Hematopoietic multipotent progenitor cell treated with erythropoietin and hydrocortisone succinate and interleukin-3 and kit ligand, for 8 days (in vitro differentiated cells): ENCODE data around the gene ZNF467.

ENCODE experiments used
- DNase-seq: peaks from one replicate; pipeline ENCODE4 v3.0.0-alpha.2; 2015

ZNF467 gene

DNA sequence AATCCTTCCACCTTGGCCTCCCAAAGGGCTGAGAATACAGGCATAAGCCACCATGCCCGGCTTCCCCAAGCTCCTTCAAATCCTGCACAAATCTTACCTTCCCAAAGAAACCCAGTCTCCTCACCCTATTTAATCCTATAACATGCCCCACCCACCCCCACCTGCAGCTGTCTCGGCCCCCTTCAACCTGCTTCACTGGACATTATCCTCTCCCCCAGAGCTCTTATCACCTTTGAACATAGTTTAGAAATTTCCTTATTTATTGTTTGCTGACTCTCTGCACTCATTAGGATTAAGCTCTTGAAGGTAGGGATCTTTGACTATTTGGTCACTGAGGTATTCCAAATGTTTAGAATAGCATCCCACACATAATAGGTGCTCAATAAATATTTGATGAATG, 3.5 kb downstream of the ZNF467 start:
- no peak for DNase-seq

- DNase-seq, result no peak
These were observed 4.5 kb downstream of the ZNF467 start for GRCh38 chr7:149768931-149769330.

DNA sequence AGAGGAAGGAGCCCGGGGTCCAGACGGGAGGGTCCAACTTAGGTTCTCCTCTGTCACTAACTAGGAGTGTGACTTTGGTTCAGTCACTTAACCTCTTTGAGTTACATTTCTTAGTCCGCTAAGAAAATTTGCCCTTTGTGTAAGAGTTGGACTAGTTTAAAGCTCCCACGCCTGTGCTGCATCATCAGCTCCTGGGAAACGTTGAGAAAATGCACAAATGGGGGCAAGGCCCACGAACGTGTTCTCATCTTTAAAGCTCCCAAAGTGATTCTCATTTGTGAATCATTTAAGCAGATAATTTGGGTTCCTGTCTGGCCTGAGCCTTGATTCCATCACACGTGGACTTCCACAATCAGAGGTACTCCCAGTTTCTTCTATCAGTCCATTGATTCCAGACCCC, 6.3 kb downstream of the ZNF467 start:
- DNase-seq, result no peak

DNA sequence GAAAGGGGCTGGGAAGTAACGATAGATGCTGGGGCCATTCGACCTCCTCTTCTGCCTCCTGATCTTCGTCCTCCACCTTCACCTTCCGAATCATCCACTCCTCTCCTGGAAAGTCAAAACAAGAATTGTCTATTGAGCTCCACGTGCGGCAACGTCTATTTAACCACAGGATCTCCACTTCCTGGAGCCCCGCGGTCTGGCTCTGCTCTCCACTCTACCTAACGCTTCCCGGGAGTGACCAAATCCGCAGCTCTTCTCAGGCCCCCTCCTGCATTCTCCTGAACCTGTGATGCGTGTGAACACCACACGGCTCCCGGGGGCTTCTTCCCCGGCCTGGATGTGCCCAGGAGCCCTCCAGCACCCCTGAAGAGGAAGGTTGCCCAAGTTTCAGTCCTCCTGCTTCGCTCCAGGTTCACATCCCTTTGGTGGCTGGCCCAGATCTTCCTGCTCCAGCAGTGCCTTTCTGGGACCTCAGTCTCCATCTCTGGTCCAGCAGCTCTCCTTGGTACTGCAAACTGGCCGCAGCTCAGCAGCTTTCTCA, 7.2 kb downstream of the ZNF467 start:
- DNase-seq, result no peak

DNA sequence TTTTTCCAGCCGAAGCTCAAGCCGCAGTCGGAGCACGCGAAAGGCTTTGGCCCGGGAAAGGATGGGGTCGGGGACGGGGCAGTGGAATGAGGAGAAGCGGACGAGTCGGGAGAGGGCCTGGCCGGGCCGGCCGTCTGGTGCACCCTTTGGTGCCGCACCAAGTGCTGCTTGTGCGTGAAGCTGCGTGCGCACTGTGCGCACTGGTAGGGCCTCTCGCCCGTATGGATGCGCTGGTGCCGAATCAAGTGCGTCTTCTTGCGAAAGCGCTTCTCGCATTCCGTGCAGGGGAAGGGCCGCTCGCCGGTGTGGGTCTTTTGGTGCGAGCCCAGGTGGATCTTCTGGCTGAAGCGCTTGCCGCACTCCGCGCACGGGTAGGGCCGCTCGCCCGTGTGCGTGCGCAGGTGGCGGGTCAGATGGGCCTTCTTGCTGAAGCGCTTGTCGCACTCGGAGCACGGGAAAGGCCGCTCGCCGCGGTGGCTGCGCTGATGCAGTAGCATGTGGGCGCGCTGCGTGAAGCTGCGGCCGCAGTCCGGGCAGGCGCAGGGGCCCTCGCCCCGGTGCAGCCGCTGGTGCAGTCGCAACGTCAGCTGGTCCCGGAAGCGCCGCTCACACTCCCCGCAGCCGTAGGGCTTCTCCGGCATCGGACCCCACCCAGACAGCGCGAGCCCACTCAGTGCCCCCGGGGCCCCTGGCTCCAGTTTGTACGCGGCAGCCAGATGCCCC, 7.8 kb downstream of the ZNF467 start:
- no peak for DNase-seq

- no peak for DNase-seq
These were observed 8.6 kb downstream of the ZNF467 start for GRCh38 chr7:149764481-149765398.

- DNase-seq, result no peak
These were observed 9.7 kb downstream of the ZNF467 start for GRCh38 chr7:149763563-149764240.

GRCh38 chr7:149762610-149763009, 10.8 kb downstream of the ZNF467 start:
- no peak for DNase-seq

DNA sequence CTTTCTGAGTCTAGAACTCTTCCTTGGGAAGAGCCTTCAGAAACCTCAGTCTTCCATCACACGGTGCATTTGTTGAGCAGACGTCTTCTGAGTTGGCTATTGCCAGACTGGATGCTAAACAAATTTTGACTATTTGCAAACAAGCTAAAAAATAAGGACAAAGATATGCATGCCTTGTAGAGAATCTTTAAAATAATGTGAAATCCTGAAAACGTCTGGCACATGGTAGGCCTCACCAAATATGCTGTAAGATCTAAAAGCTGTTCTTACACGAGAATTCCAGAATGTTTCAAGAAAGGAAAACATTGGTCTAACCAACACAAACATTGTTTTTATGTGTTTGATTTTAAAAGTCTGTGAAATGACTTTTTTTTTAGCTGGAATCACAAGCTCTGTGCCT, 11.3 kb downstream of the ZNF467 start:
- DNase-seq, result no peak

DNA sequence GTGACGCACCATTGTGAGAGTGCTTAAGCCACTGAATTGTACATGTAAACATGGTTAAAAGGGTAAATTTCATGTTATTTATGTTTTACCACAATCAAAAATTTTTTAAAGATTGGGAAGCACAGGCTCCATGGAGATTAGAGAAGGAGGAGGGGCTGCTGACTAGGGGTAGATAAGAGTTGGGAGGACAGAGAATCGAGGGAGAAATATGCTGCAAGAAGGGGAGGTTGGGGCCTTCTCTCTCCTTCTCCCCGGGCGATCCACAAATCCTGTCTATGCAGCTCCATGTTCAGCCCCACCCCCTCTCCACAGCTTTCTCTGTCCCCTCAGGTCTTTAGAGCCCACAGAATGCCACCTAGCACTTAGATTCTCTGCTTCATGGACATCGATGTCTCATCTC, 12.1 kb downstream of the ZNF467 start:
- no peak for DNase-seq

GRCh38 chr7:149760538-149760937, 12.8 kb downstream of the ZNF467 start:
- DNase-seq, result peak; percentile 24

DNA sequence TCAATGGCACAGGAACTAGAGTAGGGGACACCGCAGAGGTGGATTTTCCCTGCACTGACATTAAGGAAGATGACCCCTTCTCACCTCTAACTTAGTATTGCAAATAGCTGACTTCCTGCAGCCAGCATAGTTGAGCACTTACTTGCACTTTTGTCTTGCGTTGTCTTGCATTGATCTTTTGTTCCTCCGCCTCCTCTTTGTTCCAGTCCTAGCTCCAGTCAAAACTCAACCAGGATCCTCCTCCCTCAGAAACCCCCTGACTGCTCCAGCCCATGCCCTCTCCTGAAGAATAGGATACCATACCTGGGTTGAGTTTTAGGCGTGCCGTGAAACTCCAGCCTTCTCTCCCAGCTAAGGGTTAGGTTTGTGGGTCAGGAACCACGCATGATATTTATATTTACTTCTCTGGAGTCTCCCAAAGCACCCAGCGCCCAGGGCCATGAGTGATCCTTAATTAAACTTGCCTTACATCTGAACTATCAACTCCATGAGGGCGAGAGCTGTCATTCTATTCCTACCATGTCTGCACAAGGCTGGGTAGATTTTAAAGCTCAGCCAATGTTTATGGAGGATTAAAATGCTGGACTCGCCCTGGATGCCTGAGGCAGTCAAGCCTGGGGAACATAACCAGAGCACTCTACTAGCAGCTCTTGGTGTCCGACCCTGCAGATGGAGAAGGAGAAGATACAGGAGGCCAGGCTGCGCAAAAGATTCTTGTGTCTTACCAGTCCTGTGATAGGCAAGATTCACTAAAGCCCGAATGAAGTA, 14.1 kb downstream of the ZNF467 start:
- DNase-seq, result no peak

GRCh38 chr7:149753375-149754233, 19.8 kb downstream of the ZNF467 start:
- DNase-seq, result no peak

- no peak for DNase-seq
These were observed 20.7 kb downstream of the ZNF467 start for GRCh38 chr7:149752646-149753045.

DNA sequence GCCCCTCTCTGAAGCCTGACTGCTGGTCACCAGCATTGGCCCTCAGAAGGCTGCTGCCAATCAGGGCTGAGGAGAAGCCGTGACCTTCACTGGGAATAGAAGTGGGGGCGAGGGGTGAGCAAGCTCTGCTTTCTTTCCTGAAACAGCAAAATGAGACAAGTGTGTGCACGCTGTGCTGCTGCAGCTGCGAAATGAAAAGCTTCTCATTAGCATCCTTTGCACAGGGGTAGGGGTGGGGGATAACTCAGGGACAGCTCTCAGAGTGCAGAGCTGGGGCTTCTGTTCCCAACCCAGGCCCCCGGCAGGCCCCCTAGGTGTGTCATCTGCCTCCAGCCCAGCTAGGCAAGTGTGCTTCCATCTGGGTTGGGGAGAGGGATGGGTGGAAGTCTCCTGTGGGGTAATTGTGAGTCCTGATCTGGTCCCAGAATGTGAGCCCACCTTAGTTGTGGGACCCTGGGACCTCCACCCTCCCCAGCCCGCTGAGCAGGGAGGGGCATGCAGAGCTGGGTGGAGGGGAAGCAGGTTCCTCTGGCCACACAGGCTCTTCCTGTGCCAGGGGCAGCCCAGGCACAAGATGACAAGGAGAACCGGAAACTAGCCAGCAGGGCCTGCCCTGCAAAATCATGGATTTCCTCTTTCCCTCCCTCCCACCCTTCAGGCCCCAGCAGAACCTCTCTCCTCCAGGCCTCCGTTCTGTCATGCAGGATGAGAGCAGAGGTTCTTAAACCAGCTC, 22.2 kb downstream of the ZNF467 start:
- no peak for DNase-seq

GRCh38 chr7:149750122-149750845, 23.1 kb downstream of the ZNF467 start:
- no peak for DNase-seq

GRCh38 chr7:149748076-149748874, 25.1 kb downstream of the ZNF467 start:
- DNase-seq, result no peak

- no peak for DNase-seq
These were observed 29.7 kb downstream of the ZNF467 start for GRCh38 chr7:149743476-149744255.
